Left forelimb (tissue), 1 donor: ENCODE measurements around the gene CCDC121.
A peak's percentile ranks its signal among the peaks of the same experiment; 100 is the strongest.

Experiments used
- DNase-seq: peaks from one replicate; pipeline ENCODE4 v3.0.0-alpha.2; 2018; ENCODE audit warnings: low spot score

Gene CCDC121

GRCh38 chr2:27628767-27629709 lies at the start of gene CCDC121, which contains the start of gene GPN1:
Gene CCDC121, minus strand, starts transcription at chr2:27629012. Its CDS starts 1,213 bp downstream, at chr2:27627799.
Gene GPN1, plus strand, starts transcription at chr2:27629050. Its CDS starts 9 bp downstream, at chr2:27629059.
- peak; percentile 90 for DNase-seq

GRCh38 chr2:27672723-27673486 lies 44.1 kb upstream of the CCDC121 start:
- no peak for DNase-seq

- no peak for DNase-seq
Measured at GRCh38 chr2:27671235-27671634, 42.4 kb upstream of the CCDC121 start.

- no peak for DNase-seq
Measured at GRCh38 chr2:27667446-27667845, 38.6 kb upstream of the CCDC121 start.

GRCh38 chr2:27664622-27665363 lies 36.0 kb upstream of the CCDC121 start:
- DNase-seq = no peak

GRCh38 chr2:27664154-27664574 lies 35.4 kb upstream of the CCDC121 start:
- no peak for DNase-seq

GRCh38 chr2:27663285-27664153 lies 34.7 kb upstream of the CCDC121 start, which contains the start of the genes SLC4A1AP and SUPT7L:
Gene SLC4A1AP, plus strand, starts transcription at chr2:27663889. Its CDS starts 26 bp downstream, at chr2:27663915.
Gene SUPT7L, minus strand, starts transcription at chr2:27663614. Its CDS starts 1,422 bp downstream, at chr2:27662192.
- DNase-seq = peak; percentile 91

- DNase-seq = no peak
Measured at GRCh38 chr2:27661371-27661770, 32.6 kb upstream of the CCDC121 start.

GRCh38 chr2:27655155-27655951 lies 26.5 kb upstream of the CCDC121 start:
- no peak for DNase-seq

- no peak for DNase-seq
Measured at GRCh38 chr2:27653397-27653796, 24.6 kb upstream of the CCDC121 start.

- DNase-seq = no peak
Measured at GRCh38 chr2:27652790-27653189, 24.0 kb upstream of the CCDC121 start.

GRCh38 chr2:27652341-27652740 lies 23.5 kb upstream of the CCDC121 start:
- no peak for DNase-seq

- no peak for DNase-seq
Measured at GRCh38 chr2:27651056-27651455, 22.2 kb upstream of the CCDC121 start.

GRCh38 chr2:27647737-27648136 lies 18.9 kb upstream of the CCDC121 start:
- no peak for DNase-seq

- DNase-seq = no peak
Measured at GRCh38 chr2:27647289-27647688, 18.5 kb upstream of the CCDC121 start.

GRCh38 chr2:27645197-27645596 lies 16.4 kb upstream of the CCDC121 start:
- DNase-seq = no peak

GRCh38 chr2:27640722-27641245 lies 12.0 kb upstream of the CCDC121 start:
- no peak for DNase-seq

- no peak for DNase-seq
Measured at GRCh38 chr2:27638709-27639108, 9.9 kb upstream of the CCDC121 start.

- DNase-seq = no peak
Measured at GRCh38 chr2:27638037-27638637, 9.3 kb upstream of the CCDC121 start.
